ENCODE measurements around the gene TTLL11. TPM values are rescaled to one million over a fixed set of nuclear protein-coding genes. Genes with fewer than 3 reads are reported as not detected.

TTLL11 gene
- total and polyA plus RNA-seq, 2 of the 8 experiments (the other 6 are each of a cell fraction or from before 2014, with no cell fraction given): 0.56 to 0.80 TPM

DNA sequence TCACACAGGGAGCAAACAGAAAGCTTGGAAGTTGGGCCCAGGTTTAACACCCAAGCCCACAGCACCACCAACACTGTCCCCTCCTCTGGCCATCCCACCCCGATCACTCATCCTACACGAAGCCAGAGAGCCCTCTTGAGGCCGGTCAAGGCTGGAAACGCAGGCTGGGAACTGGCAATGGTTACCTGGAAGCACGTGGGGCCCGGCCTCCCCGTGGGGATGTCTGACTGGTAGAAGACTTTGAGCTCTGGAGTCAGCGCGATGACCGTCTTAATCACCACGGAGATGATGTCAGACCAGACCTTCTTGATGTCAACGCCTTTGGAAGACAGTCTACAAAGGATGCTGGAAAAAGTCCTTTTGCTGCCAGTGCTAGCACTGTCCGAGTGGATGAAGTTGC lies 104.1 kb downstream of the TTLL11 start (continued):
- TF ChIP-seq, protein P1, sequence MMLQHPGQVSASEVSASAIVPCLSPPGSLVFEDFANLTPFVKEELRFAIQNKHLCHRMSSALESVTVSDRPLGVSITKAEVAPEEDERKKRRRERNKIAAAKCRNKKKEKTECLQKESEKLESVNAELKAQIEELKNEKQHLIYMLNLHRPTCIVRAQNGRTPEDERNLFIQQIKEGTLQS (IDR thresholded peaks at IDR 0.05; ENCODE audit: insufficient read depth, low read depth, low read length): no peak
- TF ChIP-seq POLR2A (IDR thresholded peaks at IDR 0.05; ENCODE audit: control extremely low read depth in 1 of 2, low read depth in 2 of 2, low read length in 2 of 2) (no peak), TAF7 (optimal IDR thresholded peaks at IDR 0.05; ENCODE audit: borderline replicate concordance, low read depth, low read length) (no peak), SP4 (IDR thresholded peaks at IDR 0.05; ENCODE audit: low read length) (no peak), RNF2 (IDR thresholded peaks at IDR 0.05; ENCODE audit: borderline replicate concordance, low read depth, low read length, missing control alignments, poor library complexity, severe bottlenecking) (no peak), CEBPB (IDR thresholded peaks at IDR 0.05; ENCODE audit: low read depth, low read length) (no peak), RXRA (IDR thresholded peaks at IDR 0.05; ENCODE audit: insufficient read depth, low read depth, low read length) (no peak), TBP (IDR thresholded peaks at IDR 0.05; ENCODE audit: low read depth, low read length) (no peak), RFX5 (IDR thresholded peaks at IDR 0.05; ENCODE audit: borderline replicate concordance, low read depth, low read length) (no peak), RAD21 (IDR thresholded peaks at IDR 0.05 in 1 of 2, conservative IDR thresholded peaks at IDR 0.05 in 1 of 2; ENCODE audit: low read depth in 2 of 2, low read length in 2 of 2) (peak; percentile 86 to 91), SUZ12 (IDR thresholded peaks at IDR 0.05; ENCODE audit: low read length) (no peak), YY1 (IDR thresholded peaks at IDR 0.05; ENCODE audit: low read depth, low read length) (no peak), ASH2L (IDR thresholded peaks at IDR 0.05; ENCODE audit: low read length) (no peak), MAFK (IDR thresholded peaks at IDR 0.05; ENCODE audit: low read depth, low read length) (no peak), JUN (IDR thresholded peaks at IDR 0.05; ENCODE audit: low read depth, low read length) (no peak), FOSL1 (IDR thresholded peaks at IDR 0.05; ENCODE audit: insufficient read depth, low read depth, low read length) (no peak), TEAD4 (IDR thresholded peaks at IDR 0.05; ENCODE audit: low read depth, low read length) (no peak), CBX5 (IDR thresholded peaks at IDR 0.05; ENCODE audit: low read depth, low read length) (no peak), EGR1 (IDR thresholded peaks at IDR 0.05; ENCODE audit: borderline replicate concordance, low read depth, low read length) (no peak), NANOG (IDR thresholded peaks at IDR 0.05; ENCODE audit: insufficient read depth, low read depth, low read length, poor library complexity, severe bottlenecking) (no peak), SAP30 (IDR thresholded peaks at IDR 0.05; ENCODE audit: insufficient read depth, insufficient replicate concordance, low read length) (no peak)
- TF ChIP-seq, protein P2, sequence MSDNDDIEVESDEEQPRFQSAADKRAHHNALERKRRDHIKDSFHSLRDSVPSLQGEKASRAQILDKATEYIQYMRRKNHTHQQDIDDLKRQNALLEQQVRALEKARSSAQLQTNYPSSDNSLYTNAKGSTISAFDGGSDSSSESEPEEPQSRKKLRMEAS (IDR thresholded peaks at IDR 0.05): peak; percentile 91

All from H1 (cell line).